ENCODE data around the gene NIFK.
"Not testable (repeated sequence)": the region's sequence is repeated elsewhere in the genome, so short reads cannot be mapped to it uniquely, and the experiment has no call there.

NIFK gene

DNA sequence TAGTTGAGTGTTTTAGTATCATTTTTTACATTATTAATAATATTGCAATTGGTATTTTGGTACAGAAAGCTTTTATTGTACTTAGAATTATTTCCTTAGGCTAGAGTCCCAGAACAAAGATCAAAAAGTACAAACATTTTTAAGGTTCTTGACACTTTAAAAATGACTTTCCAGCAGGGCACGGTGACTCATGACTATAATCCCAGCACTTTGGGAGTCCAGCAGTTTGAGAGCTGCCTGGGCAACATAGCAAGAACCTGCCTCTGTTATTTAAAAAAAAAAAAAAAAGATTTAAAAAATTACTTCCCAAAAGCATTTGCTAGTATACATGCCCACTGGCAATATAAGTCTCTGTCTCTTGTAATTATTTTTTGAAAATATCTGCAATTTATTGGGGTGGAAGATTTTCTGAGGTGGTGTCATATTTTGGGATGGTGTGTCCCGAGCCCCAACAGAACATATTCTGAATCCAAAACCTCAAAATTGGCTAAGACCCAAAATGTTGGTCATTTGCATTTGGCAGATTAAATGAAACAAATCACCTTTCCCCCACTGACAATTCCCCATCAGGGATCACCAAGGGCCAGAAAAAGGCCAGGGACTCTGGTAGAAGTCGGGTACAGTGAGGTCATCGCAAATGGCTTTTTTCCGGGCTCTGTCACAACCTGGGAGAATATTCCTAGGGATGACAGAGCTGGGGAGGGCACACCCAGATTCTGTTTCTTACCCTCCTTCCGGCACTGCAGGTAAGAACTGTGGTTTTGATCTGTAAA is 42.1 kb downstream of the NIFK start:
- DNase-seq, result no peak

DNA sequence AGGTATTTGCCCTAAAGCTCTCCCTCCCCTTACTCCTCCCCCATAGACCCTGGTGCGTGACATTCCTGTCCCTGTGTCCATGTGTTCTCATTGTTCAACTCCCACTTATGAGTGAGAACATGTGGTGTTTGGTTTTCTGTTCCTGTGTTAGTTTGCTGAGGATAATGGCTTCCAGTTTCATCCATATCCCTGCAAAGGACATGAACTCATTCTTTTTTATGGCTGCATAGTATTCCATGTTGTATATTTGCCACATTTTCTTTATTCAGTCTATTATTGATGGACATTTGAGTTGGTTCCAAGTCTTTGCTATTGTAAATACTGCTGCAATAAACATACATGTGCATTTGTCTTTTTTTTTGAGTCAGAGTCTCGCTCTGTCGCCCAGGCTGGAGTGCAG is 46.1 kb downstream of the NIFK start:
- not testable (repeated sequence) for DNase-seq

DNA sequence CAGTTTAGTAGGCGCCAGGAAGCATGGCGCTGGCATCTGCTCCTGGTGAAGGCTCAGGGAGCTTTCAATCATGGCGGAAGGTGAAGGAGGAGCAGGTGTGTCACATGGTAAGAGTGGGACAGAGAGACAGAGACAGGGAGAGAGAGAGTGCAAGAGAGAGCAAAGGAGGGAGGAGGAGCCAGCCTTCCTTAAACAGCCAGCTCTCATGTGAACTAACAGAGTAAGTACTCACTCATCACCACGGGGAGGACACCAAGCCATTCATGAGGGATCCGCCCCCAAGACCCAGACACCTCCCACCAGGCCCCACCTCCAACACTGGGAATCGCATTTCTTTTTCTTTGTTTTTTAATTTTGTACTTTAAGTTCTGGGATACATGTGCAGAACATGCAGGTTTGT is 46.6 kb downstream of the NIFK start:
- no peak for DNase-seq

DNA sequence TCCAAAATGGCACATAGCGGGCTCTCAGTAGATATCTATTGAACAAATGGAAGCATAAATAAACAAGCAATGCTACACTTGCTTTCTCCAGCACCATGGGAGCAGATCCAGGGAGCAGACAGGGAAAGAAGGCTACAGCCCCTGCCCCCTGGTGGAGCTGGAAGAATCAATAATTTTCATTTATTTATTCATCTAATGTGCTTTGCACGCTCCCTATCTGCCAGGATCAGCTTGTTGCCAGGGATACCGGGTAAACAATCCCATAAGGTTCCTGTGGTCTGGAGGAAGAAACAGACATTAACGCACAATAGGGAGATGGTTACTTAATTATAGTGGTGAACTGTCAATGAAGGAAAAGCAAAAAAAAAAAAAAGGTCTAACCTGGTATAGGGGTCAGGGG is 47.3 kb downstream of the NIFK start:
- no peak for DNase-seq

DNA sequence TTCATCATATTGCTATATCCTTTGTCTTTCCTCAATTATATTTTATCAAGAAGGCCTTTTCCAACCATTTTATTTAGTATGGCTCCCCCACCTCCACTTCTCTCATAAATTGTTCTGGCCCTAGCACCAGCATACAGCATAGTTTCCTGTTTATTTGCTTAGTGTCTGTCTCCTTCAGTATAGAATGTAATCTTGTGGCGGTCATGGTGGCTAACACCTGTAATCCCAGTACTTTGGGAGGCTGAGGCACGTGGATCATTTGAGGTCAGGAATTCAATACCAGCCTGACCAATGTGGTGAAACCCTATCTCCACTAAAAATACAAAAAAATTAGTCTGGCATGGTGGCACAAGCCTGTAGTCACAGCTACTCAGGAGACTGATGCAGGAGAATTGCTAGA is 47.9 kb downstream of the NIFK start:
- no peak for DNase-seq

GRCh38 chr2:121686902-121687301 is 49.8 kb downstream of the NIFK start:
- DNase-seq, result no peak

DNA sequence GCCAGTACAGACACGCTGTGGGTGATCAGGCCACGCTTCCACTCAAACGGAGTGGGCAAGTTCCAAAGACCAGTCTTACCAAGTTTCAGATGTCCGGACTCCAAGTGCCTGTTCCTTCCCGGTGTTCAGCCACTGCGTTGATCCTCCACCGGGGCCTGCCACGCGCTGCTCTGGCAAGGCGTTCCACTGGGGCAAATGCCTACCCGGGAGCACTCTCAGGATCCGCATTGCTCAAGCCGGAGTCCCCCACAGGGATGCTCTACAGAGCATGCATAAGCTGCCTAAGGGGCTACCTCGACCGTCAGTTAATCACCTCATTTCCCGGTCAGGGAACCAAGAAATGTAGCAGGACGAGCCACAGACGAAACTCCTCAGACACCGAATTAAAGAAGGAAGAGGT is 50.5 kb downstream of the NIFK start:
- no peak for DNase-seq

DNA sequence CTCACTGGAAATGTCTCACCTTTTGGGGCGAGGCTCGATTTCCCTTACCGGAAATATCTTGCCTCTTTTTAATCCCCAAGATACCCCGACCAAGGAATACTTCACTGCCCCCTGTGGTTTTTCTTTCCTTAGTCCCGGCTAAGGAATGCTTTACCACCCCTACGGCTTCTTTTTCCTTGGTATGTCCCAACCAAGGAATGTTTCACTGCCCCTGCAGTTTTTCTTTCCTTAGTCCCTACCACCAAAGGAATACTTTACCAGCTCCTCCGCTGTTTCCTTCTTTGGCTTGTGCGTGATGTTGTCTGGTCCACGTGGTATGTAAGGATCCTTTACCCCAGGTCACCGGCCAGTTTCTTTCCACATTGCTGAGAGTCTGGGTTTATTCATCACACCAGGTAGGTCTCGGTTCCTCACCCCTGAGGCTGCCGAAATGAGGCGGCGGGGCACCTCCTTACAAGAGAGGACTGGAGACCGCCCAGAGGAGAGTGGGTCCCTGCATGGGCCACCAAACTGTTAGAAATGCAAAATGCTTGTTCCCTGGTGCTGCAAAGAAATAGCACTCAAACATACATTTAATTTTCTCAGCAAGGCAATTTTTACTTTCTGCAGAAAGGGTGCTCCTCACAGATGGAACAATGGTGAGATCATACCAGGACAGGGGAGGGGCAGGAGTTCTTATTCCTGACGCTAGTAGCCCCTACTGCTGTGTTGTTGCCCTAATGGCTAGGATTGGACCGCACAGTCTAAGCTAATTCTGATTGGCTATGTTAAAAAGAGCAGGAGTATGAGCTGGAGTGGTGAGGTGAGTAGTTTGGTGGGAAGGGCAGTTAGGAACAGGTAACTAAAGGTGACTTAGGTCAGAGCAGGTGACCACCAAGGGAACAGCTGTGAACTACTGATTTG is 54.0 kb downstream of the NIFK start:
- DNase-seq, result no peak

DNA sequence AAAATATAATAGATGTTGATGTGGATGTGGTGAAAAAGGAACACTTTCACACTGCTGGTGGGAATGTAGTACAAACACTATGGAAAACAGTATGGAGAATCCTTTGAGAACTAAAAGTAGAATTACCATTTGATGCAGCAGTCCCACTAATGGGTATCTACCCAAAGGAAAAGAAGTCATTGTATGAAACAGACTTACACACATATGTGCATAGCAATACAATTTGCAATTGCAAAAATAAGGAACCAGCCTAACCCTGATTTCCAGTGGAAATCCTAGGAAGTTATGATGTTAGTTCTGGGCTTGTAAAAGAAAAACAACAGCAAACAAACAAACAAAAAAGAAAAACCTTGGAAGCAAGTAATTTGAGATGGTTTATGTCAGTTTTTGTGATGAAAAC is 58.8 kb downstream of the NIFK start:
- DNase-seq, result no peak

Data from NK-92 treated with Interleukin-12 subunit alpha and Interleukin-12 subunit beta, amount 100 ng/mL, for 24 hours (cell line).